PC-3 (cell line): ENCODE measurements around the gene LRRFIP2. TPM values are rescaled to one million over a fixed set of nuclear protein-coding genes. Genes with fewer than 3 reads are reported as not detected.
A peak's percentile ranks its signal among the peaks of the same experiment; 100 is the strongest.

ENCODE experiments used
- ATAC-seq: fragments of 200-7000 bp; cut with Tn5 transposase; 2 replicates; pipeline ENCODE4 v1.9.1; 2020; ENCODE audit warnings: mild to moderate bottlenecking, moderate library complexity
- BruUV-seq: library from RNA; stranded (reverse); fragments of 400-500 nt; replicated peaks from 2 replicates; lab custom pipeline; 2021; lab: Mats Ljungman, UMichigan
- CTCF ChIA-PET: fragments of 300-600 bp; sonication (Branson Sonifier 250); formaldehyde crosslinking; loops from one replicate; lab custom pipeline; 2022; ENCODE audit warnings: antibody characterized with exemption; lab: Charles Lee
- POLR2A ChIA-PET: fragments of 300-600 bp; sonication (Branson Sonifier 250); formaldehyde crosslinking; loops from one replicate; lab custom pipeline; 2022; ENCODE audit warnings: antibody characterized with exemption; ENCODE audit not compliant: unreplicated experiment; lab: Charles Lee
- DNase-seq: peaks from one replicate; pipeline ENCODE4 v3.0.0-alpha.2; 2015
- H2AFZ ChIP-seq: fragments of 300-600 bp; sonication (generic); 2 replicates; pipeline ENCODE4 v1.6.0; 2016; ENCODE audit warnings: antibody characterized with exemption, low read length
- H3F3A ChIP-seq: fragments of 300-600 bp; sonication (generic); one replicate; pipeline ENCODE4 v1.6.0; 2017; ENCODE audit warnings: antibody characterized with exemption, low read length, control low read depth, mild to moderate bottlenecking; ENCODE audit not compliant: unreplicated experiment
- H3K27ac ChIP-seq: fragments of 300-600 bp; sonication (generic); 2 replicates; pipeline ENCODE4 v1.5.1; 2016; ENCODE audit warnings: mild to moderate bottlenecking, low read length
- H3K27me3 ChIP-seq: fragments of 300-600 bp; sonication (generic); 2 replicates; pipeline ENCODE4 v1.6.1; 2016; ENCODE audit warnings: low read length, mixed read lengths
- H3K36me3 ChIP-seq: fragments of 300-600 bp; sonication (generic); 2 replicates; pipeline ENCODE4 v1.6.1; 2016; ENCODE audit warnings: low read depth, mixed run types, low read length, mixed read lengths
- H3K4me1 ChIP-seq: fragments of 300-600 bp; sonication (generic); 2 replicates; pipeline ENCODE4 v1.5.1; 2016; ENCODE audit warnings: low read length; ENCODE audit not compliant: insufficient read depth
- H3K4me2 ChIP-seq: fragments of 300-600 bp; sonication (generic); 2 replicates; pipeline ENCODE4 v1.6.0; 2016; ENCODE audit warnings: low read length
- H3K4me3 ChIP-seq: fragments of 300-600 bp; sonication (generic); 2 replicates; pipeline ENCODE4 v1.5.1; 2016; ENCODE audit warnings: mild to moderate bottlenecking, low read length, mixed read lengths
- H3K79me2 ChIP-seq: fragments of 300-600 bp; sonication (generic); 2 replicates; pipeline ENCODE4 v1.6.1; 2017; ENCODE audit warnings: low read length, mixed read lengths
- H3K9ac ChIP-seq: fragments of 300-600 bp; sonication (generic); 2 replicates; pipeline ENCODE4 v1.6.0; 2016; ENCODE audit warnings: mild to moderate bottlenecking, low read length
- H3K9me2 ChIP-seq: fragments of 300-600 bp; sonication (generic); replicated peaks from 2 replicates; pipeline ENCODE4 v1.6.1; 2016; ENCODE audit warnings: mixed run types, low read length, mixed read lengths
- H3K9me3 ChIP-seq: fragments of 300-600 bp; sonication (generic); 2 replicates; pipeline ENCODE4 v1.6.1; 2016; ENCODE audit warnings: low read length, mixed read lengths
- H4K20me1 ChIP-seq: fragments of 300-600 bp; sonication (generic); 2 replicates; pipeline ENCODE4 v1.6.1; 2016; ENCODE audit warnings: low read length, mixed read lengths
- CTCF ChIP-seq: fragments of 300-600 bp; sonication (generic); conservative IDR thresholded peaks from 2 replicates; pipeline ENCODE4 v1.5.1; 2017; ENCODE audit warnings: antibody characterized with exemption, low read depth, mild to moderate bottlenecking, low read length
- EZH2 ChIP-seq: fragments of 300-600 bp; sonication (generic); IDR thresholded peaks from one replicate; pipeline ENCODE4 v1.6.1; 2017; ENCODE audit warnings: antibody characterized with exemption, mild to moderate bottlenecking, low read length; ENCODE audit not compliant: unreplicated experiment
- EZH2phosphoT487 ChIP-seq: fragments of 300-600 bp; sonication (generic); IDR thresholded peaks from 2 replicates; pipeline ENCODE4 v1.6.1; 2018; ENCODE audit warnings: mild to moderate bottlenecking, antibody characterized with exemption, low read length, borderline replicate concordance
- intact Hi-C: fragments of 100-400 bp; cut with micrococcal nuclease; formaldehyde crosslinking; loops from 2 replicates; pipeline ENCODE4 v1.9.0; 2023
- total RNA-seq: library from RNA; depleted of rRNA; stranded (reverse); fragments of >200 nt; gene quantifications from 2 replicates; pipeline ENCODE4 v1.2.3, GENCODE V29; 2014

The LRRFIP2 gene
- total RNA-seq, 1 experiment from 2014 or later: 54.7 TPM

- H3K79me2 ChIP-seq: no peaks in the 10 kb centered on the region
- BruUV-seq: no TSS peak
- no peaks in the 10 kb centered on the region for H3K9me2 ChIP-seq
- H3F3A ChIP-seq: no peaks in the 10 kb centered on the region
- H3K27me3 ChIP-seq: no peaks in the 10 kb centered on the region
- ChIA-PET CTCF (interaction anchor here (0.6 to 1.9 kb wide), 4 partner anchors 158 to 847 kb away, joined by 3 to 15 read pairs (median 6); no protein-coding TSS in a partner anchor), POLR2A (interaction anchor here (0.7 kb wide), 1 partner anchor 1188 kb away, joined by 4 read pairs; no protein-coding TSS in a partner anchor)
- no peaks in the 10 kb centered on the region for H3K9me3 ChIP-seq
- H3K4me1 ChIP-seq: no peaks in the 10 kb centered on the region
- no peak for ATAC-seq
- H3K4me2 ChIP-seq: no peak overlapping the region
- H3K36me3 ChIP-seq: peaks cover 80% of the 10 kb centered on the region
- no peak overlapping the region for H2AFZ ChIP-seq
- DNase-seq: no peak
- H3K9ac ChIP-seq: no peak overlapping the region
- H4K20me1 ChIP-seq: no peaks in the 10 kb centered on the region
- intact Hi-C loops: loop anchor here (1.0 kb wide), 1 partner anchor 188 kb away; no protein-coding TSS in a partner anchor
- TF ChIP-seq EZH2 (no peak), EZH2phosphoT487 (no peak), CTCF (no peak)
- H3K27ac ChIP-seq: no peak overlapping the region
- H3K4me3 ChIP-seq: no peak overlapping the region
These were observed 149.5 kb downstream of the LRRFIP2 start for GRCh38 chr3:37024820-37025405.

GRCh38 chr3:37024092-37024491 is 150.3 kb downstream of the LRRFIP2 start:
- CTCF ChIA-PET: interaction anchor here (0.6 to 1.9 kb wide), 3 partner anchors 190 to 846 kb away, joined by 3 to 15 read pairs (median 7); no protein-coding TSS in a partner anchor
- Histone ChIP-seq H3K27me3 (no peaks in the 10 kb centered on the region), H3K9me2 (no peaks in the 10 kb centered on the region), H4K20me1 (no peaks in the 10 kb centered on the region), H3K4me1 (no peaks in the 10 kb centered on the region), H3K79me2 (no peaks in the 10 kb centered on the region), H3K36me3 (peaks cover 75% of the 10 kb centered on the region), H3K27ac (no peak overlapping the region), H3K4me3 (no peak overlapping the region), H3K9ac (no peak overlapping the region), H3F3A (no peaks in the 10 kb centered on the region), H3K9me3 (no peaks in the 10 kb centered on the region), H2AFZ (no peak overlapping the region), H3K4me2 (no peak overlapping the region)
- TF ChIP-seq EZH2 (no peak), CTCF (peak; percentile 55)
- intact Hi-C loops: loop anchor here (1.0 kb wide), 1 partner anchor 189 kb away; no protein-coding TSS in a partner anchor
- no TSS peak for BruUV-seq
- POLR2A ChIA-PET: no interaction called here
- ATAC-seq (peak; percentile 24; the same call in 1 of the 2 replicates), DNase-seq (peak; percentile 23)

- intact Hi-C loops: no loop called here
- no peaks in the 10 kb centered on the region for H3K9me3 ChIP-seq
- ChIA-PET CTCF (no interaction called here), POLR2A (no interaction called here)
- peaks cover 58% of the 10 kb centered on the region for H3K36me3 ChIP-seq
- H3K4me1 ChIP-seq: no peaks in the 10 kb centered on the region
- no peaks in the 10 kb centered on the region for H3K79me2 ChIP-seq
- H3K9me2 ChIP-seq: no peaks in the 10 kb centered on the region
- H4K20me1 ChIP-seq: no peaks in the 10 kb centered on the region
- no peak overlapping the region for H3K4me2 ChIP-seq
- H3K27ac ChIP-seq: no peak overlapping the region
- no TSS peak for BruUV-seq
- DNase-seq: no peak
- H3K4me3 ChIP-seq: no peak overlapping the region
- H2AFZ ChIP-seq: no peak overlapping the region
- no peaks in the 10 kb centered on the region for H3K27me3 ChIP-seq
- no peak overlapping the region for H3K9ac ChIP-seq
- TF ChIP-seq CTCF (no peak), EZH2 (no peak), EZH2phosphoT487 (no peak)
- ATAC-seq: no peak
- no peaks in the 10 kb centered on the region for H3F3A ChIP-seq
These were observed 156.7 kb downstream of the LRRFIP2 start for GRCh38 chr3:37017683-37018082.
